Activated CD4-positive, CD25-positive, alpha-beta regulatory T cell treated with anti-CD3 and anti-CD28 coated beads, Interleukin-2, amount 50 U/mL, for 16 hours (primary cell): Measurements from ENCODE around the gene APPBP2.
"Not testable (repeated sequence)": the region's sequence is repeated elsewhere in the genome, so short reads cannot be mapped to it uniquely, and the experiment has no call there.

ENCODE experiments used
- DNase-seq: peaks from one replicate; pipeline ENCODE4 v3.0.0-alpha.2; 2020; ENCODE audit warnings: low read depth, low spot score

APPBP2 gene

GRCh38 chr17:60525685-60526514 lies at the start of gene APPBP2:
APPBP2 (minus strand) TSS chr17:60526242; CDS start chr17:60525931, 311 bp downstream.
- DNase-seq, result peak; percentile 49

- DNase-seq, result no peak
These were observed 47.4 kb upstream of the APPBP2 start for GRCh38 chr17:60573236-60574051.

DNA sequence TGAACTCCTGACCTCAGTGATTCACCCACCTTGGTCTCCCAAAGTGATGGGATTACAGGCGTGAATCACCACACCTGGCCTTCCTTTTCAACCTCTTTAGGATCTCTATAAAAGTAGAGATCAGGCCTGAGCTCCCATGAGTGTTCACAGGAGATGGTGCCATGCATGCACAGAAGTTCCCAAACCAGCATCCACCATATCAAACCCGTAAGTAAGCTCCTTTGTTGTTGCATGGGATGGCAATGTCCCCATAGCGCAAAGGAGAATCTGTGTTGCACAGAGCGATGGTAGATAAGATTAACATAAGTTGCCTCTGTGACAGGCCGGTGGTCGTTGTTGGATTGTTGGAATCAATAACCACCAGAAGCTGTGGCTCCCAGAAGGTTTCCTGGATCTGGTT lies 39.2 kb upstream of the APPBP2 start:
- no peak for DNase-seq

DNA sequence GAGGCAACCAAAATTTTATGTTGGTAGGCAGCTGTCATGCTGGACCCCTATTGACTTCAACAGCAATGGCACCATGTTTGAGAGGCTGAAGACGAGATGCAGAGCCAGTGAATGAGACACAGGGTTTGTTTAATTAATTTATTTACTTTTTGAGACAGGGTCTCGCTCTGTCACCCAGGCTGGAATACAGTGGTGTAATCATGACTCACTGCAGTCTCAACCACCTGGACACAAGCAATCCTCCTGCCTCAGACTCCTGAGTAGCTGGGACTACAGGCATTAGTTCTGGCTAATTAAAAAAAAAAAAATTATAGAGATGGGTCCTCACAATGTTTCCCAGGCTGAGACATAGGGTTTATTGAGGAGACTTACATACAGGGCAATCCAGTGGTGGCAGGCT lies 37.7 kb upstream of the APPBP2 start:
- no peak for DNase-seq

GRCh38 chr17:60562421-60562820 lies 36.4 kb upstream of the APPBP2 start:
- DNase-seq, result no peak

DNA sequence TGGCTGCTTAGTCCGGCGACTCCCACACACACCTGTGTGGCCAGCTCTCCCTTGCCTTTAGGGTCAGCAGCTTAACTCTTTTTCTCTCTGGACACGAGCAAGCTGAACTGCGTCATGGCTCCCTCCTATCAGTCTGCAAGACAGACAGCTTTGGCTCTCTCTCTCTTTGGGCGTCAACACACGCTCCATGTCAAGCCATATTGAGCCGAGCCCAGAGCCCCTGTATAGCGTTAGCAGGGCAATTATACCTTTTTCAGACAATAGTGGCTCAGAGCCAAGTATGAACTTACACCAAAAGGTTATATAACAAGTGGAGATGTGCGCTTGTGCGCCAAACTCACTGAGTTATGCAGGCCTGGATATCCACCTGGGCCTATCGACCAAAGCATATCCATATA lies 34.8 kb upstream of the APPBP2 start:
- DNase-seq, result no peak

DNA sequence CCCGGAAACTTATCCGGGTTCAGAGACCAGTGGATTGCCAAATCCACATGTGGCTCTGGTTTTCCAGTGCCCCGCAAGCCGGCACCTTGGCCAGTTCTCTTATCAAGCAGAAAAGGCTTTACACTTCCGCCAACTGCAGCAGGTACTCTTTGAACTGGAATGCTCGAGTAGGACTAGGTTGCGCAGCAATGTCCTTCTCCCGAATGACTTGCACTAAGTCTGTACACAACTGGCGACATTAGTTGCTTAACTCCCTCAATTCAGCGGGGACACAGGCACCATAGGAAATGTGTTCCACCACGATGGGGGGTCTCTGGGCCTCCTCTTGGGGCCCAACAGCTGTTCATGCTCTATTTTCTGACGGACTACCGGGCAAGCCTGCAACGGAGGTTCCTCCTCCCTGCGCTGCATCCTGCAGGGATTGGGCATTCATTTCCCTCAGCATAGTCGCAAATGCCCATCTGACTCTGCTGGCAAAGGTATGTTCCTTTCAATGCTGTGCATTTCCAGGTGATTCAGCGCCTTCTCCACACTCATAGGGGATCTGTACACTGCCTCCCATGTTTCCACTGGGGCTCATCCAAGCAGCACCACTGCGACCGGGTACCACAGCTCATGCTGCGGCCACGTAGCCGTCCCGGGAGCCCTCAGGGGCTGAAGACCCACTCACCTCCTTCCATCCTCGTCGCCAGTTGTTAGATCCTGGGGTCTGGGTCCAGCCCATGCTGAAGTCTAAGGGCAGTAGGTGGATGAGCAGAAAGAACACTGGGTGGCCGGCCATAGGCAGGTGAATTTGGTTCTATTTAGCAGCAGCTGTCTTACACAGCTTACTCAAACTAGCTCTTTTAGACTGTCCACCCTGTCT lies 34.2 kb upstream of the APPBP2 start:
- DNase-seq, result no peak

- DNase-seq, result no peak
These were observed 33.6 kb upstream of the APPBP2 start for GRCh38 chr17:60559659-60559994.

DNA sequence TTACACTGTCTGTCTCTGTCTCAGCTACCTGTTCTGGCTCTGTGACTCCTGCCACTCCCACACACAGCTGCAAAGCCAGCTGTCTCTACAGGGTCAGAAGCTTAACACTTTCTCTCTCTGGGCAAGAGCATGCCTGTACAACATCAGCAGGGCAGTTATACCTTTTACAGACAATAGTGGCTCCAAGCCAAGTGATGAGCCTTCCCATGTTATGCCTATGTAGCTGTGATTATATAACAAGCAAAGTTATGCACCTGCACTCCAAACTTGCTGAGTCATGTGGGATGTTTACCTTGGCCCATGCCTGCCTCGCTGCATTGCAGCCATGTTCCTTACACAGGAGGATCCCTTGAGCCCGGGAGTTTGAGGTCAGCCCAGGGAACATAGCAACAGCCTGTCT lies 31.8 kb upstream of the APPBP2 start:
- DNase-seq, result no peak

DNA sequence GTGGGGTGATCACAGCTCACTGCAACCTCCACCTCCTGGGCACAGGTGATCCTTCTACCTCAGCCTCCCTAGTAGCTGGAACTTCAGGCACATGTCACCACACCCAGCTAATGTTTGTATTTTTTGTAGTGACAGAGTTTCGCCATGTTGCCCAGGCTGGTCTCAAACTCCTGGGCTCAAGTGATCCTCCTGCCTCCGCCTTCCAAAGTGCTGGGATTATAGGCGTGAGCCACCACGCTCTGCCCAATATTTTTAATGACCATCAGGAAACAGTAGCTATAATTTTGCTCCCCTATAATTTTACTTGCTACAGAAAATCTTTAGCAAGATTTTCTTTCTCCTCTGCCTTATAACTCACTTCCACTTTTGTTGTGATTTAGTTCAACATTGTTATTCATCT lies 29.7 kb upstream of the APPBP2 start:
- DNase-seq, result no peak

- no peak for DNase-seq
These were observed 28.3 kb upstream of the APPBP2 start for GRCh38 chr17:60554377-60554788.

DNA sequence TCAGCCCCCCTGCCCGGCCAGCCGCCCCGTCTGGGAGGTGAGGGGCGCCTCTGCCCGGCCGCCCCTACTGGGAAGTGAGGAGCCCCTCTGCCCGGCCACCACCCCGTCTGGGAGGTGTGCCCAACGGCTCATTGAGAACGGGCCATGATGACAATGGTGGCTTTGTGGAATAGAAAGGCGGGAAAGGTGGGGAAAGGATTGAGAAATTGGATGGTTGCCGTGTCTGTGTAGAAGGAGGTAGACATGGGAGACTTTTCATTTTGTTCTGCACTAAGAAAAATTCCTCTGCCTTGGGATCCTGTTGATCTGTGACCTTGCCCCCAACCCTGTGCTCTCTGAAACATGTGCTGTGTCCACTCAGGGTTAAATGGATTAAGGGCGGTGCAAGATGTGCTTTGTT lies 26.2 kb upstream of the APPBP2 start:
- DNase-seq, result not testable (repeated sequence)

- DNase-seq, result no peak
These were observed 22.9 kb upstream of the APPBP2 start for GRCh38 chr17:60548990-60549389.

DNA sequence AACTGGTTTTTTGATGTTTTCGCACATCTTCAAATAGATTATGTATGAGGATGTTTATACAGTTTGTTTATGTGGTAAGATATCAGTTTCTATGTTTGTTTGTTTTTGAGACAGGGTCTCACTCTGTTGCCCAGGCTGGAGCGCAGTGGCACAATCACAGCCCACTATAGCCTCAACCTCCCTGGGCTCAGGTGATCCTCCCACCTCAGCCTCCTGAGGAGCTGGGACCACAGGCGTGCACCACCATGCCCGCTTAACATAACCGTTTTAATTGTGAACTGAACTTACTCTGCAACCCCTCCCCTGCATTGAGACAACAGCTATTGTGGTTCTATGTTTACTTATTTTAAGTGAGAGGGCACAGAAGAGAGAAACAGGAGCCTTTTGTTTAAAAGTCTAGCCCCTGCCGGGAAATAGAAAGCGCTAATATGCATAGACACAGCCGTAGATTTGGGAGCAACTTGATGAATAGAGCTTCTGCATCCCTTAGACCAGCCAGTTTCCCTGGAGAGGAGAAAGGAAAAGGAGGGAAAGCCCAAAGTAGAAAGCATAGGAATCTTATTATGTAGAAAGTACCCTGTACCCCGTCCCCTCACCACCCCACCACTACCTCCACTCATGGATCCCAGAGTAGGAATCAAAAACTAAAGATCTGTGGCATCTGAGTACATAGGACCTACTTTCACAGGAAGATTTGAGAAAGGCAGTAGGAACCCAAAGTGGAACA lies 19.6 kb upstream of the APPBP2 start:
- no peak for DNase-seq

DNA sequence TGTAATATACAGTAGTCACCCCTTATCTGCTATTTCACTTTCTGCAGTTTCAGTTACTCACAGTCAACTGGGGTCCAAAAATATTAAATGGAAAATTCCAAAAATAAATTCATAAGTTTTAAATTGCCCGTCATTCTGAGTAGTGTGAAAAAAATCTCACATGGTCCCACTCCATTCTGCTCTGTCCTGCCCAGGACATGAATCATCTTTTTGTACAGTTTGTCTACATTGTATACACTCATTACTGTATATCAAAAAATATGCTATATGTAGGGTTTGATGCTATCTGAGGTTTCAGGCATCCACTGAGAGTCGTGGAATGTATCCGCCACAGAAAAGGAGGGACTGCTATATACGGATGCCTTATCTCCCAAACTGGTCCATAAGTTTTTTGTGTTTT lies 16.0 kb upstream of the APPBP2 start:
- DNase-seq, result no peak

DNA sequence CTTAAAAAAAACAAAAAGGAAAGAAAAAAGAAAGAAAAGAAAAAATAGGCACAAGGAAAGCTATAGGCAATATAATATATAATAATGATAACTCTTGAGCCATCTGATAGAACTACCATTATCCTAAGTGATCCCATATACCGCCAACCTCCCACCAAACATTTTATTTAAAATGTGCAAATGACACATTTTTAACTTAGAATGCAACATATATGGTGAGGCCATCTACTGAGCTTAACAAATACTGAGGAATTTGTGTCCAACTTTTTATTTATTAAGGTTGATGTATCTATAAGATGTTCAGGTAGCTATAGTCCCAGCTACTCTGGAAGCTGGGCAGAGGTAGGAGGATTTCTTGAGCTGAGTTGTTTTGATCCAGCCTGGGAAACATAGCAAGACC lies 14.4 kb upstream of the APPBP2 start:
- no peak for DNase-seq

GRCh38 chr17:60539807-60540206 lies 13.8 kb upstream of the APPBP2 start:
- DNase-seq, result no peak

- DNase-seq, result no peak
These were observed 12.7 kb upstream of the APPBP2 start for GRCh38 chr17:60538726-60539125.

- no peak for DNase-seq
These were observed 9.6 kb upstream of the APPBP2 start for GRCh38 chr17:60535382-60536279.

GRCh38 chr17:60534613-60535157 lies 8.6 kb upstream of the APPBP2 start:
- DNase-seq, result no peak
